HepG2 (cell line): ENCODE results near the gene CGNL1. TPM values are rescaled to one million over a fixed set of nuclear protein-coding genes. Genes with fewer than 3 reads are reported as not detected.

Experiments
- AFF4 ChIP-seq: sonication (generic); formaldehyde crosslinking; IDR thresholded peaks from 2 replicates; pipeline ENCODE4 v1.4.0; 2020; ENCODE audit warnings: missing genetic modification reagents
- ARID3A ChIP-seq: IDR thresholded peaks from 2 replicates; pipeline ENCODE4 v1.6.1; 2012; ENCODE audit warnings: low read depth, low read length, improper control_type of control experiment
- DZIP1 ChIP-seq: sonication (generic); formaldehyde crosslinking; IDR thresholded peaks from 2 replicates; pipeline ENCODE4 v1.5.0; 2020; ENCODE audit warnings: mild to moderate bottlenecking, missing genetic modification reagents
- FOXC1 ChIP-seq: sonication (generic); formaldehyde crosslinking; IDR thresholded peaks from 2 replicates; pipeline ENCODE4 v1.8.0; 2022; ENCODE audit warnings: mild to moderate bottlenecking, missing genetic modification reagents, borderline replicate concordance
- KLF9 ChIP-seq: IDR thresholded peaks from 2 replicates; pipeline ENCODE4 v1.6.1; 2016; ENCODE audit warnings: low read depth
- NR2F6 ChIP-seq, 2 experiments: IDR thresholded peaks; 2 replicates each; pipeline ENCODE4 v1.6.1; 2016; ENCODE audit warnings: antibody characterized with exemption in 1 of 2, mild to moderate bottlenecking in 1 of 2
- ONECUT2 ChIP-seq: sonication (generic); formaldehyde crosslinking; IDR thresholded peaks from 2 replicates; pipeline ENCODE4 v1.4.0; 2020; ENCODE audit warnings: missing genetic modification reagents
- SMARCC2 ChIP-seq: fragments of 450-650 bp; IDR thresholded peaks from 2 replicates; pipeline ENCODE4 v1.6.1; 2017; ENCODE audit warnings: antibody characterized with exemption, mild to moderate bottlenecking
- SNAPC2 ChIP-seq: sonication (generic); formaldehyde crosslinking; IDR thresholded peaks from 2 replicates; pipeline ENCODE4 v1.8.1; 2022; ENCODE audit warnings: mild to moderate bottlenecking, missing genetic modification reagents
- TMF1 ChIP-seq: sonication (generic); formaldehyde crosslinking; IDR thresholded peaks from 2 replicates; pipeline ENCODE4 v1.8.1; 2022; ENCODE audit warnings: low read depth, missing genetic modification reagents
- ZFP41 ChIP-seq: sonication (generic); formaldehyde crosslinking; IDR thresholded peaks from 2 replicates; pipeline ENCODE4 v1.4.0; 2020; ENCODE audit warnings: mild to moderate bottlenecking, missing genetic modification reagents, borderline replicate concordance
- ZGPAT ChIP-seq: IDR thresholded peaks from 2 replicates; pipeline ENCODE4 v1.6.1; 2016; ENCODE audit warnings: mild to moderate bottlenecking
- ZKSCAN1 ChIP-seq: fragments of 150-350 bp; IDR thresholded peaks from 2 replicates; pipeline ENCODE4 v1.6.1; 2014; ENCODE audit warnings: low read length
- ZNF160 ChIP-seq: sonication (generic); formaldehyde crosslinking; IDR thresholded peaks from 2 replicates; pipeline ENCODE4 v1.8.0; 2022; ENCODE audit warnings: mild to moderate bottlenecking, inconsistent platforms, missing genetic modification reagents
- ZNF550 ChIP-seq: sonication (generic); formaldehyde crosslinking; IDR thresholded peaks from 2 replicates; pipeline ENCODE4 v1.4.0; 2020; ENCODE audit warnings: mild to moderate bottlenecking, missing genetic modification reagents, borderline replicate concordance
- ZNF552 ChIP-seq: sonication (generic); formaldehyde crosslinking; IDR thresholded peaks from 2 replicates; pipeline ENCODE4 v1.9.0; 2022; ENCODE audit warnings: missing genetic modification reagents, mild to moderate bottlenecking, borderline replicate concordance
- ZNF569 ChIP-seq: sonication (generic); formaldehyde crosslinking; IDR thresholded peaks from 2 replicates; pipeline ENCODE4 v1.5.0; 2020; ENCODE audit warnings: mild to moderate bottlenecking, missing genetic modification reagents, moderate library complexity, borderline replicate concordance
- ZNF660 ChIP-seq: sonication (generic); formaldehyde crosslinking; IDR thresholded peaks from 2 replicates; pipeline ENCODE4 v1.5.1; 2020; ENCODE audit warnings: mild to moderate bottlenecking, low read depth, missing genetic modification reagents, borderline replicate concordance
- ZNF777 ChIP-seq: sonication (generic); formaldehyde crosslinking; IDR thresholded peaks from 2 replicates; pipeline ENCODE4 v1.4.0; 2020; ENCODE audit warnings: missing genetic modification reagents
- polyA plus RNA-seq, 8 experiments: library from polyadenylated mRNA; depleted of rRNA in 3 of 8; stranded (reverse) in 7 of 8; unstranded in 1 of 8; fragments of >200 nt; fragmentation: Illumina TruSeq in 4 of 8; extraction: Trizol in 4 of 8; gene quantifications; 2 replicates each; pipeline versions ENCODE4 v1.2.1 to v1.2.3, GENCODE V29; 2011 to 2016; ENCODE audit warnings: low read depth in 4 of 8, missing spikeins in 1 of 8, mixed read lengths in 1 of 8; ENCODE audit not compliant: insufficient read depth in 1 of 8
- total RNA-seq, 5 experiments: library from RNA; depleted of rRNA; stranded (reverse); fragments of >200 nt; fragmentation: Illumina TruSeq; extraction: Trizol; gene quantifications; 2 replicates each; pipeline ENCODE4 v1.2.3, GENCODE V29; 2016; ENCODE audit warnings: low read depth in 1 of 5

Gene CGNL1
- total and polyA plus RNA-seq, 2 of the 13 experiments (the other 11 are each of a cell fraction or from before 2014, with no cell fraction given): 5.6 to 15.6 TPM

GRCh38 chr15:57496946-57497869 lies 120.9 kb downstream of the CGNL1 start (continued):
- no peak for TF ChIP-seq DZIP1
- TF ChIP-seq AFF4: no peak
- TF ChIP-seq ZNF160 (CRISPR knock-in tag): peak; percentile 66
- peak; percentile 92 for TF ChIP-seq ZGPAT
- no peak for TF ChIP-seq ZNF569 (CRISPR knock-in tag)
- TF ChIP-seq SMARCC2: no peak
- no peak for TF ChIP-seq ZNF552 (CRISPR knock-in tag)
- TF ChIP-seq SNAPC2: no peak
- TF ChIP-seq ZFP41 (CRISPR knock-in tag): no peak
- TF ChIP-seq ONECUT2 (CRISPR knock-in tag): peak; percentile 49; the same call in 1 of the 2 replicates
- TF ChIP-seq KLF9 (CRISPR knock-in tag): no peak
- 0 out of 2 replicates have a peak, but pooled peaks have one; percentile 44 for TF ChIP-seq ZNF777 (CRISPR knock-in tag)
- no peak for TF ChIP-seq FOXC1 (CRISPR knock-in tag)
- TF ChIP-seq ZKSCAN1: no peak
- no peak for TF ChIP-seq ZNF660 (CRISPR knock-in tag)
- no peak for TF ChIP-seq ARID3A
- TF ChIP-seq TMF1: no peak
- TF ChIP-seq ZNF550 (CRISPR knock-in tag): no peak
- peak; percentile 82 for TF ChIP-seq NR2F6 (IDR thresholded peaks at IDR 0.05)
- TF ChIP-seq NR2F6 (CRISPR knock-in tag; IDR thresholded peaks at IDR 0.05): peak; percentile 89
